ENCODE measurements around the gene SLC9C1.
"Not testable (repeated sequence)": the region's sequence is repeated elsewhere in the genome, so short reads cannot be mapped to it uniquely, and the experiment has no call there.

Gene SLC9C1

DNA sequence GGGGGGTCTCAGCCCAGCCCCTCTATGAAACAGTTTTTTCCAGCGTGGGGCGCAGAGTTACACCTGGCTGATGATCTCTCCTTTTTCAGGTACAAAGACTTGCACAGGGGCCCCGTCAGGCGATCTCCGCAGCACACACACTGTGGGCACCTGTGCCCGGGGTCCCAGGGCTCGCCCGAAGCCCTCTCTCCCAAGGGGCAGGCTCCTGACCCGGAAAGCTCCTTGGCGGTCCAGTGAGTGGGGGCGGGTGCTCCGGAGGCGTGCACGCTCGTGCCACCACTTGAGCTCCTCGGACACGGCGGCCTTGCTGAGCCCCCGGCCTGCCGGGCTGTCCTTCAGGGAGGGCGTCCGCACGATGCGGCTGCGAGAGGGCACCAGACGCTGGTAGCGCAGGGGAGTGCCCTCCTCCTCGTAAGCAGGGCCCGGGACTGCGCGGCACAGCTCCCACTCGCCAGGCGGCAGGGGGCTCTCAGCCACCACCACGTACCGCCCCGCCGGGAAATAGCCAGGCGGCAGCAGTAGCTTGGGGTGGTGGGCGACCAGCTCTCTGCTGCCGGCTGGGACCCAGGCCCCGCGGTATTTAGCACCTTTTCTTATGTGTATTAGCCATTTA is 108.5 kb downstream of the SLC9C1 start:
- not testable (repeated sequence) for DNase-seq

- no peak for DNase-seq
These were observed 118.4 kb downstream of the SLC9C1 start for GRCh38 chr3:112175646-112176045.

- DNase-seq: no peak
These were observed 119.0 kb downstream of the SLC9C1 start for GRCh38 chr3:112175037-112175436.

- no peak for DNase-seq
These were observed 122.9 kb downstream of the SLC9C1 start for GRCh38 chr3:112171144-112171543.

DNA sequence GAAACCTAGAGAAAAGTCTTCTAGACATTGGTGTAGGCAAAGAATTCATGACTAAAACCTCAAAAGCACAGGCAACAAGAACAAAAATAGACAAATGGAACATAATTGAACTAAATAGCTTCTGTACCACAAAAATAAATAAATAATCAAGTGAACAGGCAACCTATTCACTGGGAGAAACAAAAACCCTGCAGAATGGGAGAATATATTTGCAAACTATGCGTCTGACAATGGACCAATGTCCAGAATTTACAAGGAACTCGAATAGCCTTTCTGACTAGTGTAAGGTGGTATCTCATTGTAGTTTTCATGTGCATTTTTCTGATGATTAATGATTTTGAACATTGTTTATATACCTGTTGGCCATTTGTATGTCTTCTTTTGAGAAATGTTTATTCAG is 124.0 kb downstream of the SLC9C1 start:
- no peak for DNase-seq

DNA sequence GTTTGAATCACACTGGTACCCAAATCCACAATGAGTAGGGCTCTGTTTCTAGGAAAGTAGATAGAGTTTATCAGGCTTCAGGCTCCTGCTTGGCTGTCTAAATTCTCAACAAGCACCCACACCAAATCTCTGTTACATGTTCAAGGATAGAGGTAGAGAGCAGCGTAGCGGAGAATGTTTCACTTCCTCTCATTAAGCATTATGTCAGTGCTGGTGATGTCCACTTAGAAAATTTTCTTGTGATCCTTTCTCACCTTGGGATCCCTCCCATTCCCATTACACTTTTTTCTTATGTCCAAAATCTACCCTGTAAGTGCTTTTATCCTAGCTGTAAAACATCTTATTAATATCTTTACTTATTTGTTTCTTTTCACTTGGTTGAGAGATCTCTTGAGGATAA is 126.3 kb downstream of the SLC9C1 start:
- DNase-seq: no peak

- DNase-seq: no peak
These were observed 144.9 kb downstream of the SLC9C1 start for GRCh38 chr3:112149136-112149535.

DNA sequence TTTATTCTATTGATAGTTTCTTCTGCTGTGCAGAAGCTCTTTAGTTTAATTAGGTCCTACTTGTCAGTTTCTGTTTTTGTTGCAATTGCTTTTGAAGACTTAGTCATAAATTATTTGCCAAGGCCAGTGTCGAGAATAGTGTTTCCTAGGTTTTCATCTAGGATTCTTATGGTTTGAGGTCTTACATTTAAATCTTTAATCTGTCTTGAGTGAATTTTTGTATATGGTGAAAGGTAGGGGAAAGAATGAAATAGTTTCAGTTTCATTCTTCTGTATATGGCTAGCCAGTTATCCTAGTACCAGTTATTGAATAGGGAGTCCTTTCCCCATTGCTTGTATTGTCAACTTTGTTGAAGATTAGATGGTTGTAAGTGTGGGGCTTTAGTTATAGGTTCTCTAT is 150.3 kb downstream of the SLC9C1 start:
- DNase-seq: no peak

- DNase-seq: no peak
These were observed 150.8 kb downstream of the SLC9C1 start for GRCh38 chr3:112143251-112143650.

- no peak for DNase-seq
These were observed 152.7 kb downstream of the SLC9C1 start for GRCh38 chr3:112141293-112141692.

- DNase-seq: no peak
These were observed 153.4 kb downstream of the SLC9C1 start for GRCh38 chr3:112140584-112140983.

DNA sequence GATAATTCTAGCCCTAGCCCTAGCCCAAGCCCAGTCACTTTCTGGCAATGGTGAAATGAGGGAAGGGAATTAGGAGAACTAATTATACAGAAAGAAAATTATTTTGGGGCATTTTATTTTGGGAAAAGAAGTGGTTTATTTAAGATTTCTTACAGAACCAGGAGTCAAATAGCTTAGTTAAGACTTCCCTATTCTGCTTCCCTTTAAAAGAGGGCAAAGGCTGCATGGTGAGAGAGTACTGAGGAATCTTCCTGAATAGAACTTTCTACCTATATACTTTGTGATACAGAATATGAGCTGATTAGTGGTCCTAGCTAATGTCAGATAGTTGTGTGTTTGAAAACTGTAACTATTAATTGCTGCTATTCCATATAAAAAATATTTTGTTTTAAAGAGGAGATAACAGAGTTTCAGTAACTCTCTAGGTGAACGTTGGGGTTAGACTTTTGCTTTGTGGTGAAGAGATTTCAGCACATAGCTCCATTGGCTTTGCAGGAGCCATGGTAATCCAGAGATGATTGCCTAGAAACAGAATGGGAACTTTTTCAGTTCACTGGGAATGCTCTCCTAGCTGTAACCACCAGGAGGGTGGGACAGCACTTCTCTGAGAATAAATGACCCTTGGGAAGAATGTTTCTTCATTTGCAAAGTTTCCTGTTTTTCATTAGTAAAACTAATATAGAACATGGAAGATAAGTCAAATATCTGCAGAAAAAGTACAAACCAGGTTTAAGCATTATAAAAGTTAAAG is 155.6 kb downstream of the SLC9C1 start:
- DNase-seq: no peak

DNA sequence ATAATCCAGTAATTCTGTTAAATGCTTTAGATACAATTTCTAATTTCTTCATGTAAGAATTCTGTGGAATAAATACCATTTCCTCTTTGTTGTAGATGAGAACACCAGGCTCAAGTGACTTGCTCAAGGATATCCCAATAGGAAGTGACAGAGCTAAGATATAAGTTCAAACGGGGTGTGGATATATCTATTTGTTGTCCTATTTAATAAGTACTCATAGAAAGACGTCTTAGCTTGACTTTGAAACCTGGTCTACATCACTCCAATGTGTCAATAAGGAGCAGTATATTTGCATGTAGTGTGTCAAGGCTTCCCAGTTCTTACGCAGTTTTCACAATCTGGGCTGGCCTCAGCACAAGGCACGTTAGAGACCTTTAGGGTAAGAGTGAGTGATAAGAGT is 156.2 kb downstream of the SLC9C1 start:
- DNase-seq: no peak

GRCh38 chr3:112136959-112137693 is 156.9 kb downstream of the SLC9C1 start:
- DNase-seq: peak; percentile 43 to 66

GRCh38 chr3:112136046-112136445 is 158.0 kb downstream of the SLC9C1 start:
- DNase-seq: no peak

DNA sequence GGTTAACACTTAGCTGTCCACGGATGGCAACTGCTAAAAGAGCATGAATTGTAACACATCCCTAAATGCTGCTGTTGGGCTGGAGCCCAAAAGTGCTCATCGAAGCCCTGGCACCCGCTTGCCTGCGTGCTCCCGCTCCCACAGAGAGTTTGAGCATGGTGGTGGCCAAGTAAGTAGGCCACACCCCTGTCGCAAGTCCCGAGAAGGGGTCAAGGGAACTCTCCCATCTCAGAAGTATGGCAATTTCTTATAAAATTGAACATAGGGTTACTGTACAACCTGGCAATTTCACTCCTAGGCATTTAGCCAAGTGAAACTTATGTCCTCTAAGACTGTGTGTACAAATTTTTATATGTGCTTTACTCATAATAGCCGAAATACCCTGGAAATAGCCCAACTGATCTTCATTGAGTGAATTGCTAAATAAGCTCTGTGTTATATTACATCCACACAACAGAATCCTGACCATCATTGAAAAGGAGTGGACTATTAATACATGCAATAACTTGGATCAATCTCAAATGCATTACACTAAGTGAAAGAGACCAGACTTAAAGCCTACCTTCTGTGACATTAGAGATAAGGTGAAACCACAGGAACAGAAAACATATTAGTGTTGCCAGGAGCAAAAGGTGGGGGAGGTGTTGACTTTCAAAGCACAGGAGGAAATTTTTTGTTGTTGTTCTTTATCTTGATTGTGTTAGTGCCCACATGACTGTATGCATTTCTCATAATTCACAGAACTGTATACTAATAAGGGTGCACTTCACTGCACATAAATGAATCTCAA is 159.5 kb downstream of the SLC9C1 start:
- DNase-seq: no peak

DNA sequence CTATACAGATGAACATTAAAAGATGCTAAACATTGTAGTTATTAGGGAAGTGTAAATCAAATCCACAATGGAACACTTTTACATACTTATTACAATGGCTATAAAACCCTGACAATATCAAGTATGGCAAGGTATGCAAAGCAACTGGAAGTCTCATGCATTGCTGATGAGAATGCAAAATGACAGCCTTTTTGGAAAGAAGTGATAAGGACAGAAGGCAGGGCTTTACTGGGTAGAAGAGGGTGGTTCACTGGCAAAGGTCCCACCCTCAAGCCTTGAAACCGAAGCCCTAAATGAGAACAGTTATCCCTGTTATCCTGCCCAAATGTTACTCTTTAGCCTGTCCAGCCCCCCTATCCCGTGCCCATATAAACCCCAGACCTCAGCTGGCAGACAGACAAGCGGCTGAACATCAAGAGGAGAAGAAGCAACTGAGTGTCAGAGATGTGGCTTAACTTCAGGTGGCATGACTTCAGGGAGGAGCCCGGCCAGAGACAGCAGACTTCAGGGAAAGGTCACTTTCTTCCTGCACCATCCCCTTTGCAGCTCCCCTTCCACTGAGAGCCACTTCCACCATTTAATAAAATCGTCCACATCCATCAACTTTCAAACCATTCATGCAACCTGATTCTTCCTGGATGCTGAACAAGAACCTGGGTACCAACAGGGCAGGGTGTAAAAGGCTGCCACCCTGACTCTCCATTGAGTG is 160.2 kb downstream of the SLC9C1 start:
- DNase-seq: no peak

GRCh38 chr3:112132975-112133448 is 161.0 kb downstream of the SLC9C1 start, which contains the start of gene GCSAM:
Gene GCSAM (minus strand): TSS chr3:112133248. CDS start chr3:112133120, 128 bp downstream.
- no peak for DNase-seq

DNA sequence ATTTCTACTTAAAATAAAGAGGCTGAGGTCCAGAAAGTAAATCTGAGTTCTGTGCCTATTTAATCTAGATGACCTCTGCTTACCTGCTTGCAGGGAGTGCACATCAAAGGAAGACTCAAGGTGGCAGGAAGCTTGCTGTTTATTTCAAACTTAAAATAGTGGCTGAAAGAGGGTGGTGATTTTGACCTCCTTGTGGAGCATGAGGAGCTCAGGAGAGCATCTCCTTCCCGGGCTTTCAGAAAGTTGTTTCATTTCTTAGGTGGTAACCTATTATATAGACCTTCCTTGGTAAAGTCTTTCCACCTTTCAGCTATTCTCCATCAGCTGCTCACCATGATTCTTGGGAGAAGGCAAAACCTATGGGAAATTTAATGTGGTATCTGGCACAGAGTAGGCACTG is 161.5 kb downstream of the SLC9C1 start:
- no peak for DNase-seq

- DNase-seq: no peak
These were observed 161.9 kb downstream of the SLC9C1 start for GRCh38 chr3:112132088-112132487.

DNA sequence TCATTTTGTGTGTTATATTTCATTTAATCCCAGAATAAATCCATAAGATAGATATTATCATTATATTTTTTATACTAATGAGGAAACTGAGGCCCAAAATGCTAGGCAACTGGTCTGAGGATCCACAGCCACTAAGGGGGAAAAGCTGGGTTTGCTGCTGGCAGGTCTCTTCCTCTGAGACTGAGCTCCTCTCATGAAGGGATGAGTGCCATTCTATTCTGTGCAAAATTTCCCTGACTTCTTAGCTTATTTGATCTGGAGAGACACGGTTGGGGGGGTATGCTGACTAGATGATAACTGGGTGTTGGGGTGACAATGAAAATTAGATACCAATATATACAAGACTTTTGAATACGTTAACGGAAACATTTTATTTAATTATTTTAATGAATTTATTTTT is 162.9 kb downstream of the SLC9C1 start:
- DNase-seq: no peak

GRCh38 chr3:112130638-112130993 is 163.4 kb downstream of the SLC9C1 start:
- no peak for DNase-seq
